ENCODE data around the gene METTL14.
"Not testable (repeated sequence)": the region's sequence is repeated elsewhere in the genome, so short reads cannot be mapped to it uniquely, and the experiment has no call there.

DNA sequence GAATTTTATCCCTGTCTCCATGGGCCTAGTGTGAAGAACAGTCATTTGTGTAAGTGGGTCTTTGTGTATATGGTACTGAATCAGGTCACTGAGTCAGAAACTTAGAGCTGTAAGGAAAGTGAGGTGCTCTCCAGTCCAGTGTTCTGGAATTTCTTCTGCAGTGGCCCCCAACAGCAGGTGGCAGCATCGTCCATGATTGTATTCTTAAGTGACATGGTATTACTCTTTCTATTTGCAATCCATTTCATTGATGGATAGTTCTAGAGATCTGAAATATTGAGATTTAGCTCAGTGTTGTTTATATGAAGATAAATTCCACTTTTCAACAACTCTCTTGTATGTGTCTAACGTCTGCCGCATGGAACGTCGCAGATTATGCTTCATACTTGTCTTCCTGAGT, 20.5 kb upstream of the METTL14 start:
- not testable (repeated sequence) for TF ChIP-seq SIN3A (IDR thresholded peaks at IDR 0.05; ENCODE audit: low read depth); YY1 (IDR thresholded peaks at IDR 0.05; ENCODE audit: extremely low read depth, insufficient replicate concordance, low read depth, low read length); POLR2A (IDR thresholded peaks at IDR 0.05; ENCODE audit: borderline replicate concordance, extremely low read depth, insufficient read depth, insufficient read length); JUND (IDR thresholded peaks at IDR 0.05); POLR2AphosphoS5 (IDR thresholded peaks at IDR 0.05; ENCODE audit: low read depth, low read length); EGR1 (IDR thresholded peaks at IDR 0.05; ENCODE audit: low read depth)
- TF ChIP-seq, protein P1, sequence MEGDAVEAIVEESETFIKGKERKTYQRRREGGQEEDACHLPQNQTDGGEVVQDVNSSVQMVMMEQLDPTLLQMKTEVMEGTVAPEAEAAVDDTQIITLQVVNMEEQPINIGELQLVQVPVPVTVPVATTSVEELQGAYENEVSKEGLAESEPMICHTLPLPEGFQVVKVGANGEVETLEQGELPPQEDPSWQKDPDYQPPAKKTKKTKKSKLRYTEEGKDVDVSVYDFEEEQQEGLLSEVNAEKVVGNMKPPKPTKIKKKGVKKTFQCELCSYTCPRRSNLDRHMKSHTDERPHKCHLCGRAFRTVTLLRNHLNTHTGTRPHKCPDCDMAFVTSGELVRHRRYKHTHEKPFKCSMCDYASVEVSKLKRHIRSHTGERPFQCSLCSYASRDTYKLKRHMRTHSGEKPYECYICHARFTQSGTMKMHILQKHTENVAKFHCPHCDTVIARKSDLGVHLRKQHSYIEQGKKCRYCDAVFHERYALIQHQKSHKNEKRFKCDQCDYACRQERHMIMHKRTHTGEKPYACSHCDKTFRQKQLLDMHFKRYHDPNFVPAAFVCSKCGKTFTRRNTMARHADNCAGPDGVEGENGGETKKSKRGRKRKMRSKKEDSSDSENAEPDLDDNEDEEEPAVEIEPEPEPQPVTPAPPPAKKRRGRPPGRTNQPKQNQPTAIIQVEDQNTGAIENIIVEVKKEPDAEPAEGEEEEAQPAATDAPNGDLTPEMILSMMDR (IDR thresholded peaks at IDR 0.05 in 2 of 3, conservative IDR thresholded peaks at IDR 0.05 in 1 of 3; ENCODE audit: borderline replicate concordance in 1 of 3, insufficient read depth in 1 of 3, low read depth in 2 of 3, low read length in 2 of 3) = peak in 2 of 3 experiments; percentile 35; a peak in 3 of 6 replicates

Measured in HCT116 (cell line).